Kidney glomerular epithelial cell (primary cell): ENCODE results near the gene RHBDF2.

Source experiments
- DNase-seq: peaks from one replicate; lab custom pipeline; 2025; lab: John Stamatoyannopoulos, UW

Gene RHBDF2

DNA sequence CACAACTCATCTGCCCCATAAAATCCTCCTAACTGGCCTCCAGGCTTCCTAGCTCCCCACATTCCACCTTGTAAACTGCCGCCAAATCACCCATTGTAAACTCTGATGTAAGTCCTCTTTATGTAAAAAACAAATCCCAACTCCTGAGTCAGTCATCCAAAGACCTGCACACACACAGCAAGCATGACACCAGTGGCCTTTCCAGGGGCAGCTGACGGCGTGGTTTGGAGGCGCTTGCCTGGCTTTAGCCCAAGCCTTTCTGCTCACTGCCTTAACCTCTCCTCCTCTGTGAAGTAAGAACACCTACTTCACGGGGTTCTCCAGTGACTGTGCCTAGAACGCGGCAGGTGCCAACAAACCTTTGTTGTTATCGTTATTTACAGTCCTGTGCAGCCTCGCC is 62.3 kb downstream of the RHBDF2 start:
- no peak for DNase-seq

- no peak for DNase-seq
Observed at GRCh38 chr17:76437467-76438402, 63.5 kb downstream of the RHBDF2 start.

GRCh38 chr17:76435751-76436150 is 65.5 kb downstream of the RHBDF2 start:
- DNase-seq: no peak

- DNase-seq: no peak
Observed at GRCh38 chr17:76434870-76435269, 66.4 kb downstream of the RHBDF2 start.

DNA sequence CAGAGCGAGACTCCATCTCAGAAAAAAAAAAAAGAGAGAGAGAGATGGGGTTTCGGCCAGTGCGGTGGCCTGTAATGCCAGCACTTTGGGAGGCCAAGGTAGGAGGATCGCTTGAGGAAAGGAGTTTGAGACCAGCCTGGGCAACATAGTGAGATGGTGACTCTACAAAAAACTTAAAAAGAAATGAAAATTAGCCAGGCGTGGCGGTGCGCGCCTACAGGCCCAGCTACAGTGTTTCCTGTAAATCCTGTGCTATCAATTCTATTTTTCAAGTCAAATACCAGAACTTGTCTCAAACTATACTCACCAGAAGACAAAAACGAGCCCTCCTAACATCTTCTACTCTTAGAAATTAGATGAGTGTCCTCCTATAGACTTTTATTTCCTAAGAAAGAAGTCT is 67.5 kb downstream of the RHBDF2 start:
- no peak for DNase-seq

GRCh38 chr17:76432712-76433336 is 68.4 kb downstream of the RHBDF2 start:
- no peak for DNase-seq

- DNase-seq: no peak
Observed at GRCh38 chr17:76432004-76432403, 69.2 kb downstream of the RHBDF2 start.

DNA sequence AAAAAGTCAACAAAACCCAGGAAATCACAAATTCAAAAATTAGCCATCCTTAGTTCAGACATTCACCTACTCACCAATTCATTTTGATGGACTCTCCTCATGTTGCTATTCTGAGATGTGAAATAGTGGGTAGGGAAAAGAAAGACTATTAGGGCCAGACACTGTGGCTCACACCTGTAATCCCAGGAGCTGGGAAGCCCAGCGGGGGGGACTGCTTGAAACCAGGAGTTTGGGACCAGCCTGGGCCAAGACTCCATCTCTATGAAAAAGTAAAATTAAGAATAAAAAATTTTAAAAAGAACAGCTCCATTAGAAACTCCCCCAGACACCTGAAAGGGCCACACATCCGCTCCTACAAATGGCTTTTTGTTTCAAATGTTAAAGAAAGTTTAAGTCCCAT is 69.7 kb downstream of the RHBDF2 start:
- DNase-seq: no peak

- DNase-seq: no peak
Observed at GRCh38 chr17:76428511-76428910, 72.7 kb downstream of the RHBDF2 start.

GRCh38 chr17:76427501-76428231 is 73.6 kb downstream of the RHBDF2 start:
- no peak for DNase-seq

GRCh38 chr17:76426853-76427252 is 74.4 kb downstream of the RHBDF2 start:
- DNase-seq: no peak

GRCh38 chr17:76422860-76423259 is 78.4 kb downstream of the RHBDF2 start:
- no peak for DNase-seq

DNA sequence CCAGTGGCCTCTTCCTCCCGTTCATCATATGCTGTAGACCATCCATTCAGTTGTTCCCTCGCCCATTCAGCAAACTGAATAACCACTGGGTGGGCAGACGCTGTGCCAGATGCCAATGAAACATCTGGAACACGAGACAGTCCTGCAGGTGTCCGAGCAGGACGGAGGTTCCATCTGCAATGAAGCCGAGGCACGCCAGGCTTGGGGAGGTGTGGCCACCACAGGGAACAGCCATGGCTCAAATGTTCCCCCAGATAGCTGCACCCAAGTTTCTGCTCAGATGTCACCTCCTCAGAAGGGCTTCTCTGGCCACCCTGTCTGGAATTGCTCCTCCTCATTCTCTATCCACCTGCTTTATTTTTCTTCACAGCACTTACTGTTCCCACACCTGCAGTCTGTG is 78.8 kb downstream of the RHBDF2 start:
- DNase-seq: no peak

DNA sequence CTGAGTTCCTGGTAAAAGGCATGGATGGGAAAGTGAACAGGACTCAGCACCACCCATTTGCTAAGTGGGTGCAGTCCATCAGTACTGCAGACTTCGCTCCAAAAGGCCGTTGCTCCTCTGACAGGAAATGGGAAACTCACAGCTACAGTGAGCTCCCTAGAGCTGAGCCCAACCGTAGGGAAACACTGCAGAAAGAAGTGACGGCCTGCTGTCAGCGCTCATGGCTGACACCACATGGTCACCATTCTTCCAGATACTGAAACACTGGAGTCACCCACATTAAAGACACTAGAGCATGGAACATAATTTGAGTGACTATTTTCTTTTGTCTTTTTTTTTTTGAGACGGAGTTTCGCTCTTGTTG is 80.2 kb downstream of the RHBDF2 start:
- DNase-seq: no peak
